ENCODE measurements around the gene ZNF496. TPM values are rescaled to one million over a fixed set of nuclear protein-coding genes. Genes with fewer than 3 reads are reported as not detected.
"Not testable (repeated sequence)": the region's sequence is repeated elsewhere in the genome, so short reads cannot be mapped to it uniquely, and the experiment has no call there.

ZNF496 gene
- total RNA-seq, 4 donors from 2014 or later, result 23.7 to 34.3 (median 33.3) TPM

- DNase-seq (ENCODE audit: extremely low spot score), result no peak
- 54% methylated on average over 6 of the region's 6 CpGs for WGBS
- Histone ChIP-seq H3K27me3 (peaks cover 0 to 31% (median 0%) of the 10 kb centered on the region in 4 donors), H3K27ac (replicated peaks in 1 of 4) (no peak overlapping the region), H3K9me3 (no peaks in the 10 kb centered on the region), H3K4me3 (no peak overlapping the region), H3K4me1 (peaks cover 0 to 12% (median 10%) of the 10 kb centered on the region in 4 donors), H3K36me3 (no peaks in the 10 kb centered on the region)
- no peak for TF ChIP-seq POLR2AphosphoS5 (IDR thresholded peaks at IDR 0.05)
- no peak for TF ChIP-seq POLR2A (IDR thresholded peaks at IDR 0.05; ENCODE audit: low read depth)
- no peak for TF ChIP-seq EP300 (IDR thresholded peaks at IDR 0.05)
- TF ChIP-seq CTCF (IDR thresholded peaks at IDR 0.05), result no peak
- intact Hi-C loops (cut with DNase I), result no loop called here
Measured at GRCh38 chr1:247357781-247358211, 26.1 kb upstream of the ZNF496 start.

- H3K4me3 ChIP-seq, result no peak overlapping the region
- TF ChIP-seq POLR2A (IDR thresholded peaks at IDR 0.05; ENCODE audit: low read depth) (no peak), EP300 (IDR thresholded peaks at IDR 0.05) (no peak), POLR2AphosphoS5 (IDR thresholded peaks at IDR 0.05) (no peak), CTCF (IDR thresholded peaks at IDR 0.05) (no peak)
- DNase-seq (ENCODE audit: extremely low spot score), result no peak
- H3K27me3 ChIP-seq, result peaks cover 0 to 37% (median 0%) of the 10 kb centered on the region in 4 donors
- H3K36me3 ChIP-seq, result no peaks in the 10 kb centered on the region
- no peaks in the 10 kb centered on the region for H3K9me3 ChIP-seq
- intact Hi-C loops (cut with DNase I), result no loop called here
- H3K4me1 ChIP-seq, result peaks cover 0 to 12% (median 10%) of the 10 kb centered on the region in 4 donors
- H3K27ac ChIP-seq (replicated peaks in 1 of 4), result no peak overlapping the region
- 56% methylated on average over 7 of the region's 7 CpGs for WGBS
Measured at GRCh38 chr1:247357052-247357780, 25.5 kb upstream of the ZNF496 start.

GRCh38 chr1:247355160-247355559 is 23.5 kb upstream of the ZNF496 start:
- intact Hi-C loops (cut with DNase I); H3K4me1 ChIP-seq; H3K27ac ChIP-seq (replicated peaks in 1 of 4); DNase-seq (ENCODE audit: extremely low spot score); H3K9me3 ChIP-seq; H3K4me3 ChIP-seq; H3K36me3 ChIP-seq: not testable (repeated sequence)
- 73% methylated on average over 1 of the region's 1 CpG for WGBS
- peaks cover 0 to 40% (median 0%) of the 10 kb centered on the region in 4 donors for H3K27me3 ChIP-seq

- H3K4me1 ChIP-seq, result peaks cover 0 to 10% (median 7%) of the 10 kb centered on the region in 4 donors
- intact Hi-C loops (cut with DNase I), result no loop called here
Measured at GRCh38 chr1:247352175-247352574, 20.5 kb upstream of the ZNF496 start.

More at GRCh38 chr1:247352175-247352574, 20.5 kb upstream of the ZNF496 start:
- Histone ChIP-seq H3K27me3 (peaks cover 0 to 43% (median 0%) of the 10 kb centered on the region in 4 donors), H3K27ac (replicated peaks in 1 of 4) (no peak overlapping the region), H3K36me3 (no peaks in the 10 kb centered on the region), H3K9me3 (no peaks in the 10 kb centered on the region), H3K4me3 (no peak overlapping the region)
- TF ChIP-seq POLR2A (IDR thresholded peaks at IDR 0.05; ENCODE audit: low read depth), result no peak
- TF ChIP-seq EP300 (IDR thresholded peaks at IDR 0.05), result no peak
- no peak for TF ChIP-seq CTCF (IDR thresholded peaks at IDR 0.05)
- no peak for TF ChIP-seq POLR2AphosphoS5 (IDR thresholded peaks at IDR 0.05)
- WGBS, result 97% methylated on average over 3 of the region's 3 CpGs
- no peak for DNase-seq (ENCODE audit: extremely low spot score)

Data from esophagus muscularis mucosa (tissue), 4 donors.